NCI-H526 (cell line): ENCODE measurements around the gene SLX9.
"Not testable (repeated sequence)": the region's sequence is repeated elsewhere in the genome, so short reads cannot be mapped to it uniquely, and the experiment has no call there.

Source experiments
- DNase-seq, 2 experiments: peaks; one replicate each; lab custom pipeline; 2025; lab: John Stamatoyannopoulos, UW

SLX9 gene

GRCh38 chr21:44976556-44977393 is 36.9 kb downstream of the SLX9 start:
- not testable (repeated sequence) for DNase-seq

- no peak for DNase-seq
Measured at GRCh38 chr21:44977616-44978340, 37.9 kb downstream of the SLX9 start.

- no peak for DNase-seq
Measured at GRCh38 chr21:44979687-44980561, 40.1 kb downstream of the SLX9 start.

GRCh38 chr21:44980562-44981489 is 41.0 kb downstream of the SLX9 start:
- DNase-seq: no peak

GRCh38 chr21:44982558-44983250 is 42.9 kb downstream of the SLX9 start:
- no peak for DNase-seq

- DNase-seq: no peak
Measured at GRCh38 chr21:44983421-44984206, 43.8 kb downstream of the SLX9 start.

GRCh38 chr21:44984428-44984791 is 44.6 kb downstream of the SLX9 start:
- DNase-seq: no peak

- DNase-seq: no peak
Measured at GRCh38 chr21:44984792-44985440, 45.1 kb downstream of the SLX9 start.

- DNase-seq: no peak
Measured at GRCh38 chr21:44985441-44986401, 45.9 kb downstream of the SLX9 start.

GRCh38 chr21:44986471-44987291 is 46.9 kb downstream of the SLX9 start:
- no peak for DNase-seq

- no peak for DNase-seq
Measured at GRCh38 chr21:44987301-44987885, 47.6 kb downstream of the SLX9 start.

GRCh38 chr21:44987886-44988606 is 48.2 kb downstream of the SLX9 start:
- DNase-seq: no peak

GRCh38 chr21:44988607-44989536 is 49.0 kb downstream of the SLX9 start:
- no peak for DNase-seq

GRCh38 chr21:44989537-44989886 is 49.7 kb downstream of the SLX9 start:
- no peak for DNase-seq
